Neural cell (in vitro differentiated cells): ENCODE data around the gene SH2D3A. TPM values are rescaled to one million over a fixed set of nuclear protein-coding genes. Genes with fewer than 3 reads are reported as not detected.

Experiments used
- H2AFZ ChIP-seq: fragments of 200-600, 300-800 bp; sonication (generic), shearing (Covaris generic); 2 replicates; pipeline ENCODE4 v1.6.0; 2014; ENCODE audit warnings: low read depth, mild to moderate bottlenecking, antibody characterized with exemption, low read length, moderate library complexity
- H3F3A ChIP-seq: fragments of 200-600 bp; shearing (Covaris generic); 2 replicates; pipeline ENCODE4 v1.6.1; 2016; ENCODE audit warnings: mild to moderate bottlenecking, moderate library complexity, mixed read lengths, antibody characterized with exemption, low read length; ENCODE audit not compliant: insufficient read depth, poor library complexity, severe bottlenecking
- H3K27ac ChIP-seq: fragments of 200-600, 300-800 bp; sonication (generic), shearing (Covaris generic); 2 replicates; pipeline ENCODE4 v1.5.1; 2014; ENCODE audit warnings: mild to moderate bottlenecking, low read length, moderate library complexity
- H3K27me3 ChIP-seq: fragments of 300-800, 200-600 bp; sonication (generic), shearing (Covaris generic); 2 replicates; pipeline ENCODE4 v1.6.0; 2014; ENCODE audit warnings: mild to moderate bottlenecking, low read depth, low read length, moderate library complexity; ENCODE audit not compliant: insufficient read depth
- H3K36me3 ChIP-seq: fragments of 300-800, 200-600 bp; sonication (generic), shearing (Covaris generic); 2 replicates; pipeline ENCODE4 v1.5.1; 2014; ENCODE audit warnings: mild to moderate bottlenecking, antibody characterized with exemption, low read length, moderate library complexity; ENCODE audit not compliant: insufficient read depth
- H3K4me2 ChIP-seq: fragments of 300-800, 200-600 bp; sonication (generic), shearing (Covaris generic); 2 replicates; pipeline ENCODE4 v1.6.0; 2014; ENCODE audit warnings: mild to moderate bottlenecking, low read length
- H3K4me3 ChIP-seq: fragments of 300-800, 200-600 bp; sonication (generic), shearing (Covaris generic); 2 replicates; pipeline ENCODE4 v1.5.1; 2014; ENCODE audit warnings: mild to moderate bottlenecking, low read length, moderate library complexity
- H3K79me2 ChIP-seq: fragments of 200-600 bp; shearing (Covaris generic); replicated peaks from 2 replicates; pipeline ENCODE4 v1.6.0; 2014; ENCODE audit warnings: mild to moderate bottlenecking, low read length, moderate library complexity; ENCODE audit not compliant: insufficient read depth
- H3K9ac ChIP-seq: fragments of 300-800, 200-600 bp; sonication (generic), shearing (Covaris generic); 2 replicates; pipeline ENCODE4 v1.6.1; 2016; ENCODE audit warnings: mild to moderate bottlenecking, low read length, mixed read lengths
- H3K9me2 ChIP-seq: fragments of 200-600 bp; shearing (Covaris generic); 2 replicates; pipeline ENCODE4 v1.6.1; 2016; ENCODE audit warnings: mild to moderate bottlenecking, low read length, mixed read lengths; ENCODE audit not compliant: insufficient read depth
- H3K9me3 ChIP-seq: fragments of 200-600, 300-800 bp; sonication (generic), shearing (Covaris generic); 2 replicates; pipeline ENCODE4 v1.6.1; 2016; ENCODE audit warnings: mild to moderate bottlenecking, mixed run types, low read length, moderate library complexity, mixed read lengths
- H4K20me1 ChIP-seq: fragments of 200-600 bp; shearing (Covaris generic); 2 replicates; pipeline ENCODE4 v1.6.1; 2016; ENCODE audit warnings: mild to moderate bottlenecking, mixed run types; ENCODE audit not compliant: insufficient read depth
- EP300 ChIP-seq: fragments of 450-650 bp; conservative IDR thresholded peaks from 2 replicates; pipeline ENCODE4 v1.6.1; 2014; ENCODE audit warnings: antibody characterized with exemption, mild to moderate bottlenecking, moderate library complexity; ENCODE audit not compliant: poor library complexity, severe bottlenecking
- EZH2 ChIP-seq: fragments of 200-600, 300-800 bp; shearing (Covaris generic), sonication (generic); IDR thresholded peaks from 2 replicates; pipeline ENCODE4 v1.6.1; 2014; ENCODE audit warnings: antibody characterized with exemption, low read length, borderline replicate concordance, mild to moderate bottlenecking; ENCODE audit not compliant: insufficient read depth, poor library complexity, severe bottlenecking
- MXI1 ChIP-seq: fragments of 450-650 bp; conservative IDR thresholded peaks from 2 replicates; pipeline ENCODE4 v1.6.1; 2014; ENCODE audit warnings: antibody characterized with exemption, mild to moderate bottlenecking; ENCODE audit not compliant: poor library complexity, severe bottlenecking
- POLR2AphosphoS5 ChIP-seq: IDR thresholded peaks from 2 replicates; pipeline ENCODE4 v1.6.1; 2012
- RAD21 ChIP-seq: fragments of 450-650 bp; conservative IDR thresholded peaks from 2 replicates; pipeline ENCODE4 v1.6.1; 2014; ENCODE audit warnings: antibody characterized with exemption, mild to moderate bottlenecking, moderate library complexity
- SMC3 ChIP-seq: fragments of 450-650 bp; conservative IDR thresholded peaks from 2 replicates; pipeline ENCODE4 v1.6.1; 2014; ENCODE audit warnings: antibody characterized with exemption, mild to moderate bottlenecking, moderate library complexity; ENCODE audit not compliant: poor library complexity
- TAF1 ChIP-seq: IDR thresholded peaks from 2 replicates; pipeline ENCODE4 v1.6.1; 2012; ENCODE audit warnings: low read depth
- polyA plus RNA-seq: library from polyadenylated mRNA; depleted of rRNA; stranded (reverse); fragments of >200 nt; gene quantifications from 2 replicates; pipeline ENCODE4 v1.2.3, GENCODE V29; 2014
- TF ChIP-seq, protein P1 (sequence below): IDR thresholded peaks from 2 replicates; pipeline ENCODE4 v1.6.1; 2012; ENCODE audit warnings: borderline replicate concordance
- TF ChIP-seq, protein P2 (sequence below): fragments of 450-650 bp; IDR thresholded peaks from 2 replicates; pipeline ENCODE4 v1.5.1; 2014; ENCODE audit warnings: antibody characterized with exemption, mild to moderate bottlenecking, moderate library complexity; ENCODE audit not compliant: poor library complexity, severe bottlenecking

SH2D3A gene
- polyA plus RNA-seq, 1 donor from 2014 or later: 3.6 TPM

DNA sequence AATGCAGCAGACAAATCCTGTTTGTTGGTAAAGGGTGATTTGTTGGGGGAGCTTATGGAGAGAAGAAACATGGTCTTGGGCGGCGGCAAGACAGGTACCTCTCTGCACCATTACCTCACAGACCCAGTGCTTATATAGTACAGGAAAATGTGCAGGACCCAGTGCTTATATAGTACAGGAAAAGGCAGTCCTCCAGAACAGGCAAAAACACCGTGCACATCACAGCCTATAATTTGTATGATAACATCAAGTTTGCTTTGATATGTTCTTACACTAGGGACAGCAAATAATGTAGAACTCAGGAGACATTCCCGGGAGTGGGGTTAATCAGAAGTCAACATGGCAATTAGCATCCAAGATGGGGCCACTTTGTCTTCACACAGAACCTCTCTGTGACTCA is 26.2 kb upstream of the SH2D3A start:
- no peak overlapping the region for H3K27ac ChIP-seq
- no peaks in the 10 kb centered on the region for H3F3A ChIP-seq
- peaks cover 4% of the 10 kb centered on the region for H3K9me3 ChIP-seq
- H3K4me2 ChIP-seq: no peak overlapping the region
- no peaks in the 10 kb centered on the region for H3K27me3 ChIP-seq
- H3K36me3 ChIP-seq: no peaks in the 10 kb centered on the region
- H3K79me2 ChIP-seq: no peaks in the 10 kb centered on the region
- H2AFZ ChIP-seq: no peak overlapping the region
- TF ChIP-seq MXI1 (no peak), RAD21 (no peak), POLR2AphosphoS5 (no peak), TAF1 (no peak), EZH2 (no peak), EP300 (no peak), SMC3 (no peak)
- TF ChIP-seq, protein P1, sequence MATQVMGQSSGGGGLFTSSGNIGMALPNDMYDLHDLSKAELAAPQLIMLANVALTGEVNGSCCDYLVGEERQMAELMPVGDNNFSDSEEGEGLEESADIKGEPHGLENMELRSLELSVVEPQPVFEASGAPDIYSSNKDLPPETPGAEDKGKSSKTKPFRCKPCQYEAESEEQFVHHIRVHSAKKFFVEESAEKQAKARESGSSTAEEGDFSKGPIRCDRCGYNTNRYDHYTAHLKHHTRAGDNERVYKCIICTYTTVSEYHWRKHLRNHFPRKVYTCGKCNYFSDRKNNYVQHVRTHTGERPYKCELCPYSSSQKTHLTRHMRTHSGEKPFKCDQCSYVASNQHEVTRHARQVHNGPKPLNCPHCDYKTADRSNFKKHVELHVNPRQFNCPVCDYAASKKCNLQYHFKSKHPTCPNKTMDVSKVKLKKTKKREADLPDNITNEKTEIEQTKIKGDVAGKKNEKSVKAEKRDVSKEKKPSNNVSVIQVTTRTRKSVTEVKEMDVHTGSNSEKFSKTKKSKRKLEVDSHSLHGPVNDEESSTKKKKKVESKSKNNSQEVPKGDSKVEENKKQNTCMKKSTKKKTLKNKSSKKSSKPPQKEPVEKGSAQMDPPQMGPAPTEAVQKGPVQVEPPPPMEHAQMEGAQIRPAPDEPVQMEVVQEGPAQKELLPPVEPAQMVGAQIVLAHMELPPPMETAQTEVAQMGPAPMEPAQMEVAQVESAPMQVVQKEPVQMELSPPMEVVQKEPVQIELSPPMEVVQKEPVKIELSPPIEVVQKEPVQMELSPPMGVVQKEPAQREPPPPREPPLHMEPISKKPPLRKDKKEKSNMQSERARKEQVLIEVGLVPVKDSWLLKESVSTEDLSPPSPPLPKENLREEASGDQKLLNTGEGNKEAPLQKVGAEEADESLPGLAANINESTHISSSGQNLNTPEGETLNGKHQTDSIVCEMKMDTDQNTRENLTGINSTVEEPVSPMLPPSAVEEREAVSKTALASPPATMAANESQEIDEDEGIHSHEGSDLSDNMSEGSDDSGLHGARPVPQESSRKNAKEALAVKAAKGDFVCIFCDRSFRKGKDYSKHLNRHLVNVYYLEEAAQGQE: no peak
- TF ChIP-seq, protein P2, sequence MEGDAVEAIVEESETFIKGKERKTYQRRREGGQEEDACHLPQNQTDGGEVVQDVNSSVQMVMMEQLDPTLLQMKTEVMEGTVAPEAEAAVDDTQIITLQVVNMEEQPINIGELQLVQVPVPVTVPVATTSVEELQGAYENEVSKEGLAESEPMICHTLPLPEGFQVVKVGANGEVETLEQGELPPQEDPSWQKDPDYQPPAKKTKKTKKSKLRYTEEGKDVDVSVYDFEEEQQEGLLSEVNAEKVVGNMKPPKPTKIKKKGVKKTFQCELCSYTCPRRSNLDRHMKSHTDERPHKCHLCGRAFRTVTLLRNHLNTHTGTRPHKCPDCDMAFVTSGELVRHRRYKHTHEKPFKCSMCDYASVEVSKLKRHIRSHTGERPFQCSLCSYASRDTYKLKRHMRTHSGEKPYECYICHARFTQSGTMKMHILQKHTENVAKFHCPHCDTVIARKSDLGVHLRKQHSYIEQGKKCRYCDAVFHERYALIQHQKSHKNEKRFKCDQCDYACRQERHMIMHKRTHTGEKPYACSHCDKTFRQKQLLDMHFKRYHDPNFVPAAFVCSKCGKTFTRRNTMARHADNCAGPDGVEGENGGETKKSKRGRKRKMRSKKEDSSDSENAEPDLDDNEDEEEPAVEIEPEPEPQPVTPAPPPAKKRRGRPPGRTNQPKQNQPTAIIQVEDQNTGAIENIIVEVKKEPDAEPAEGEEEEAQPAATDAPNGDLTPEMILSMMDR: no peak
- H3K4me3 ChIP-seq: no peak overlapping the region
- no peaks in the 10 kb centered on the region for H4K20me1 ChIP-seq
- H3K9me2 ChIP-seq: no peaks in the 10 kb centered on the region
- no peak overlapping the region for H3K9ac ChIP-seq

DNA sequence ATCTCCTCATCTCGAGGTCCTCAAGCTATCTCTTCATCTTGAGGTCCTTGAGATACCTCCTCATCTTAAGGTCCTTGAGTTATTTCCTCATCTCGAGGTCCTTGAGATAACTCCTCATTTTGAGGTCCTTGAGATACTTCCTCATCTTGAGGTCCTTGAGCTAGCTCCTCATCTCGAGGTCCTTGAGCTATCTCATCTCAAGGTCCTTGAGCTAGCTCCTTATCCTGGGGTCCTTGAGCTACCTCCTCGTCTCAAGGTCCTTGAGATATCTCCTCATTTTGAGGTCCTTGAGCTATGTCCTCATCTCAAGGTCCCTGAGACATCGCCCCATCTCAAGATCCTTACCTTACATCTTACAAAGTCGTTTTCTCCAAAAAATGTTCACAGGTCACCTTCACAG is 24.0 kb upstream of the SH2D3A start:
- Histone ChIP-seq H3K9ac (no peak overlapping the region), H3K36me3 (no peaks in the 10 kb centered on the region), H4K20me1 (no peaks in the 10 kb centered on the region), H3K4me2 (no peak overlapping the region), H2AFZ (no peak overlapping the region), H3K27ac (no peak overlapping the region), H3K9me3 (peaks cover 4% of the 10 kb centered on the region), H3F3A (no peaks in the 10 kb centered on the region), H3K4me3 (no peak overlapping the region), H3K79me2 (no peaks in the 10 kb centered on the region), H3K27me3 (no peaks in the 10 kb centered on the region), H3K9me2 (no peaks in the 10 kb centered on the region)
- TF ChIP-seq, protein P2: no peak
